NCI-H446 treated with DMSO at 0.1 percent for 48 hours (cell line): ENCODE measurements around the gene KIF12.

Experiments used
- DNase-seq: peaks from one replicate; lab custom pipeline; 2025; lab: John Stamatoyannopoulos, UW

The KIF12 gene

GRCh38 chr9:114123031-114123977, 24.2 kb upstream of the KIF12 start:
- no peak for DNase-seq

GRCh38 chr9:114122136-114123027, 23.3 kb upstream of the KIF12 start:
- DNase-seq, result no peak

DNA sequence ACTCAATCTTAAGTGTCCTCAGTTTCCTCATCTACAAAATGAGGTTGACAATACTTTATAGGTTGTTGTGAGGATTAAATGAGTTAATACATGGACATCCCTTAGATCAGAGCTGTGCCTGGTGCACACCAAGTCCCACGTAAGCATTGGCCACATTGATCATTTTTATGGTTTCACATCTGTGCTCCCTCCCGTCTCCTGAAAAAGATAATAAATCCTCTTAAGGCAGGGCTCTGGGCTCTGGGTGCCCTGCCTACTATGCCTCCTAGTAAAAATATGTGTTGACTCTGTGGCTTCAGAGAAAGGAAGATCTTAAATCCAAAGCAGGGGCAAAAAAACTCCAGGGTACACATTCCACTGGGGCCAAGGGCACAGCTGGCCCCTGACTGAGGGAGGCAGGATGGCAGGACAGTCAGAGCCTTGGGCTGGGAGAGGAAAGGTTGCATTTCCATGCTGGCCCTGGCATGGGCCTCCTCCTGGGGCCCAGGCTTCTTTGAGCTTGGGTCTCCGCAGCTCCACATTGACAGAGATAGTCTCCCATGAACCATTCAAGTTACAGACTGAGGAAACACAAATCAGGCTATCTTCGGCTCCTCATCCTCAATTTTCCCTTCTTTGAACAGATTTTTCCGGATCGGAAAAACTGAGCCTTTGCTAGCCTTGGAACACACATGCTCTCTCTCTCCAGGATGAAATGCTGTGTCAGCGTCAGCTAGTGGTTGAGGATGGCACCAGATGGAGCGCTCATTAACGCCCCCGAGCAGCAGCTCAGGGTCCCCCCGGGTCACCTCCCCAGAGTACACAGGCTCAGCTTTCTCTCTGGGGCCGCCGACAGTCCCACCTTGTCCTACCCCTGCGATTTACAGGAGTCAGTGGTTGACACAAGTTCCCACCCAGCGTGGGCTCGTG, 22.4 kb upstream of the KIF12 start:
- DNase-seq, result no peak

DNA sequence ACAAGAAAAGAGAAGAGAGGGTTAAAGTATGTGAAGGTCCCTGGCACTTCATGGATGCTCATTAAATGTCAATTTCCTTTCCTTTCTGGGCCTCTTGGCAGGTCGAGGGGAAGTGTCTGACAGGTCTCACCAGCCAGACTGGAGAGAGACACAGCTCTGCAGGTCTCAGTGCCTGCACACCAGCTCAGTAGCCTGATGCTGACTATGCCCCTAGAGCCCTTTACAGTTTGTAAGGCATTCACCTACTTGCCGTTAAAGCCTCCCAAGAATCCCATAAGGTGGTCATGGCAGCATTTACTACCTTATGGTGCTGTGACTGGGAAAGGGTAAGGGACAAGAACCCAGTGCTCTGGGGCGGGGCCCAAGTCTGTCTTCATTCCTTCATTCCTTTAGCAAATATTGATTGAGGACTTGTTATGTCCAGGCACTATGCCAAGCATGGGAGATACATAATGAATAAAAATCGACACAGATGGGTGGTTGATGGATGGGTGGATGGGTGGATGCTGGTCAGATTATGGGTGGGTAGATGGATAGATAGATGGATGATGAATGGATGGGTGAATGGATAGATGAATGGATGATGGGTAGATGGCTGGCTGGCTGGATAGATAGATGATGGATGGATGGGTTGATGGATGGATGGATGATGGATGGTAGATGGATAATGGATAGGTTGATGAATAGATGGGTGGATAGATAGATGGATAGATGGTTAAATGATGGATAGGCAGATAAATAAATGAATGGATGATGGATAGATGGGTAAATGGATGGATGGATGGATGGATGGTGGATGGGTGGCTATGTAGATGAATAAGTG, 21.3 kb upstream of the KIF12 start:
- DNase-seq, result no peak

DNA sequence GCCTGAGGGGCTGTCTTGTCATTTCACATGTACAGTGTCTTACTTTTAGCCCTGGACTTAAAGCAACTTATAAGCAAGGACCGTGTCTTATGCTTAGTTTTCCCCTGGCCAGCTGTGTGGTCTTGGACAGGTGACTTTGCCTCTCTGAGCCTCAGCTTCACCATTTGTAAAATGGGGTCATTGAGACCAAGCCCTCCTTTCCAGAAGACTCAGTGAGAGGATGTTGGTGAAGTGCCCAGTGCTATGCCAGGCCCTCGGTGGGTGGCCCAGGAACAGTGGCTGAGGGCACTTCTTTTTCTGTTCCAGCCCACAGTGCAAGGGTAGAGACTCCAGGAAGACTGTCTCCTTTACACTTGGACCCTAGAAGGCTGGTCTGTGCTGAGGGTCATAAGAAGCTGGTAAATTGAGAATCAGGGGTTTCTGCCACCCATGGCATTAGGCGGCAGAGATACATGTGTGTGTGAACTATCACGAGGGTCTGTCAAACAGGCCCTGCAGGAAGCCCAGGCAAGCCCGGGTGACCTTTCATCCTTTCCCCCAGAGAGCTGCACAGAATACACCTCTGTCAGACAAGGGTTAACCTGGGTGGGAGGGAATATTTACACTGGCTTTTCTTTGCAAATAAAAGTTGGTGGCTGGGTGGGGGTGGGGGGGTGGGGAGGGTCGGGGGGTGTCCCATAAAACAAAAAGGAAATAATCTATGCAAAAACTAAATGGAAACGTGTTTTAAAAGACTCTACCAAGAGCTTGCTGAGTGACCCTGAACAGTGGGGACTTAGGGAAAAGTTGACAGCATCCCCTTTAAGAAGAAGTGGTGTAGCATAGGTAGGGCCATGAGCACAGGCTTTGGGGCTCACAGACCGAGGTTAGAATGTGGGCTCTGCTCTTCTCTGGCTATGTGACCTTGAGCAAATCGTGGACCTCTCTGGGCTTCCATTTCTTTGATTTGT, 20.4 kb upstream of the KIF12 start:
- no peak for DNase-seq

DNA sequence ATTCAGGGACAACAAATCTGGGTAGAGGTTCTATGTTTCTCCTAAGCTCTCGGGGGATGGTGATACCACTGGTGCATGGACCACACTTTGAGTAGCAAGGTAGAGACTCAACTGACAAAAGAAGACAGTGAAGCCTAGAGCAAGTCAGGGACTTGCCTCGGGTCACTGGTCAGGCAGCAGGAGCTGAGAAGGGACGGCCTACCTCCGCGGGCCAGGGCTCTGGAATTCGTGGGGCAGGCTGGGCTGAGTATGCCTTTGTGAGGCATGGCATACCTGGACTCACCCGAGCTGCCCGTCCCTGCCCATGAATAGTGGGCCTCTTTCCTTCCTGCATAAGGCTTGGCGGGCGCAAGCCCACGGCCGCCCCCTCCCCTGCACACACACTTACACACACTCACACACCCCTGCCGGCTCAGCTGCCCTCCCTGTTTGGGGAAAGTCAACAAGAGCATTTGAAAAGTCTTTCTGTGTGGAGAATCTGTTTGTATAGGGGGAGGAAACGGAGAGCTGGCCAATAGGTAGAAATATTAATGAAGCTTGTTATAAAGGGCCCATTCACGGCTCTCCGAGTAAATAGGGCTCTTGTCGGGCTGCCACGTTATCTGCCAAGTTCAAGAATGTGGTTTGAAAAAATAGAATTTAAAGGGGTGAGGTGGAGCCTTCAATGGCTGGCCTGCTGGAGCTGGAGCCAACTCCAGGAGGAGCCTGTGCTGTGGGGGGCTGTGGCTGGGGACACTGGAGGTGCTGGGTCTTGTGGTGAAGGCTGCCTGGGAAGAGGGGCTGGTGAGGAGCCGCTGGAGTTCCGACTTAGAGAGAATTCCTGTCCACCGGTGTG, 19.1 kb upstream of the KIF12 start:
- no peak for DNase-seq

- no peak for DNase-seq
Measured at GRCh38 chr9:114117614-114117995, 18.5 kb upstream of the KIF12 start.

DNA sequence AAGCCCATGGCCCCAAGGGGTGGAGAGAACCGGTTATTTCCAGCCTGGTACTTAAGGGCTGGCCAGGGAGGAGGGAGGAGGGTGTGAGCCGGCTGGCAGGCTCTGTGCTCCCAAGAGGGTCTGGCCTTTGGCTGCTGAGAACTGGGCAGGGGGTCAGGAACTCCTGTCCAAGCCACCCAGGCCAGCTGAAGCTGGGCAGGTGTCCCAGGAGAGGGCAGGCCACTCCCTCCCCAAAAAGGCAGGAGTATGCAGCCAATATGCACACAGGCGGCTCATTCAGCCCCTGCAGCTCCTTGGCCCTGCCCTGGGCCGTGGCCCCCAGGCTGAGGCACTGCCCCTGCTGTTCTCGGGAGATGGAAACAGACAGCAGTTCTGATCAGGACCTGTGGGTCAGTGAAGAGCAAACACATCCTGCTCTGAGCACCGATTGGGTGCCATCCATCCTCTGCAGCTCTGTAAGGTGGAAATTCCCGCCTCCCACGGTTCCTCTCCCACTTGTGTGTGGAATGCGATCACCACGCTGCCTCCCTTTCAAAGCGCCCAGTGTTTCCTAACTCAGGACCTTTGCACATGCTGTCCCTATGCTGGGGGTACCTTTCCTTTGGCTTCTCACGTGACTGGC, 17.1 kb upstream of the KIF12 start:
- no peak for DNase-seq

GRCh38 chr9:114115654-114116125, 16.6 kb upstream of the KIF12 start:
- DNase-seq, result no peak

GRCh38 chr9:114114364-114114763, 15.3 kb upstream of the KIF12 start:
- no peak for DNase-seq

GRCh38 chr9:114112778-114113584, 13.9 kb upstream of the KIF12 start:
- DNase-seq, result no peak

DNA sequence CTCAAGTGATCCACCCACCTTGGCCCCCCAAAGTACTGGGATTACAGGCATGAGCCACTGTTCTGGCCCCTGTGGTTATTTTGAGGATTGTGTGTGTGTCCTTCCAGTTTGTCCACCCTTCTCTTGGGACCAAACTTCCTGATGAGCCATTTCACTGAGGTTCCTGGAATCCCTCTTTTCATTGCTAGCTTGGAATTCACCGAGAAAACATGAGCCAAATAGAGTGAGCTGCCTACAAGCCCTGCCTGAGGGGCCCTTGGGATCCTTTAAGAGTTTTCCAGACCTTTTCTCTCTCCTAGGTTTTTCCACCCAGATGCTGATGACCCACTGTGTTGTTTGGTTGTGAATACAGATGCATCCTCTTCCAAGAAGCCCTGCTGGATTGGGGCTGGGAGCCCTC, 13.2 kb upstream of the KIF12 start:
- DNase-seq, result no peak

DNA sequence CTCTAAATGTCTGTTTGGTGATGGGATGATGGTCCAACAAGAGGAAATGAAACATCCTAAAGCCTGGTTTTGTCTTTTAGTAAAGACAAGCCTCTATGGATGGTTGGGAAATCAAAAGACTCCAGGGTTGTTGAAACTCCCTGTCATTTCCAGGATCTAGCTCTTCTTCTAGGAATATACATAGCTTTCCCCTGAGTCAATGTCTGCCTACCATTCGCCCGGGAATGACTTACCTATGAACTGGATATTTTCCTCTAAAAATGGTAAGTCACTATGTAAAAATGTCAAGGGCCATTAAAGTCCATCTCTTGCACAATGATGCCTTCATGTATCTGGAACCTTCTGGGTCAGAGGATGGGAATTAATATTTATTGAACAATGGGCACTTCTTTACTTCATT, 11.1 kb upstream of the KIF12 start:
- DNase-seq, result no peak

GRCh38 chr9:114109124-114109523, 10.0 kb upstream of the KIF12 start:
- no peak for DNase-seq

- DNase-seq, result no peak
Measured at GRCh38 chr9:114108016-114108833, 9.1 kb upstream of the KIF12 start.

GRCh38 chr9:114107286-114108001, 8.4 kb upstream of the KIF12 start:
- DNase-seq, result no peak
